COLO829 (cell line): ENCODE results near the gene MTSS2.
A peak's percentile ranks its signal among the peaks of the same experiment; 100 is the strongest.

ENCODE experiments used
- DNase-seq: peaks from one replicate; pipeline ENCODE4 v3.0.0; 2012; ENCODE audit warnings: low spot score

Gene MTSS2

DNA sequence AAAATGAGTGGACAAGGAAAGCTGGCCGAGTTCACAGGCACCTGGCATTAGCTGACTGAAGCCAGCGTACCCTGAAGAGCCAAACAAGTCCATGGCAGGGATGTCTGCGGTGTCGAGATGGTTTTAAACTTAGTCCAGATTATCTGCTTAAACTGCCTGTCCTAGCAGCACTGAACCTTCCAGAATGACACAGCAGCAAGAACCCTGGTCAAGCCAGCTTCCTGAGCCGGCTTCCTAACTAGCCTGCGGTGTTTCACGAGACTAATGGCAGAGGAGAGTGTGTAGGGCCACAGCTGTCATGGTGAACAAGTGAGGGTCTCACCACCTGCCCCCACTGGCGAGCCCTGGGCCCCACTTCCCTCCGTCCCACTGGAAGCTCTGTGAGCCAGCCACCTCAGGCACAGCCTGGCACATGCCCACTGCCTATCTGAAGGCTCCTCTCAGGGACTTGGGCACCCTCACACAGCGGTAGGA is 28.8 kb upstream of the MTSS2 start:
- DNase-seq, result no peak

DNA sequence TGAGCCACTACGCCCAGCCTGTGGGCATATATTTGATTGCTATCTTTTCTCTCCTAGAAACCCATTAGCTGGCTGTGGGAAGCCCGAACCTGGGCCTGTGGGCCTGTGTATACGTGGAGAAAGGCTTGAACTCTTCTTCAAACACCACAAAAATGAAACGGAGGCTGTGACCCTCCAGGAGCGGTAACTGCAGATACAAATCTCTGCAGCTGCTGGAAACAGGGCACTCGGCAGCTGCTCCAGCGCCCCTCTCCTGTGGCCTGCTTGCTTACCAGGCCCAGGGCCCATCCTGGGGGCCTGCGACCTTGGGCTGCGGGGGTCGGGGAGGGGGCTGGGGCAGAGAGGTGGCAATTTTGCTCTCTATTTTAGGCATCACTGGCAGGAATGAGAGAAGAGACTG is 28.0 kb upstream of the MTSS2 start:
- no peak for DNase-seq

DNA sequence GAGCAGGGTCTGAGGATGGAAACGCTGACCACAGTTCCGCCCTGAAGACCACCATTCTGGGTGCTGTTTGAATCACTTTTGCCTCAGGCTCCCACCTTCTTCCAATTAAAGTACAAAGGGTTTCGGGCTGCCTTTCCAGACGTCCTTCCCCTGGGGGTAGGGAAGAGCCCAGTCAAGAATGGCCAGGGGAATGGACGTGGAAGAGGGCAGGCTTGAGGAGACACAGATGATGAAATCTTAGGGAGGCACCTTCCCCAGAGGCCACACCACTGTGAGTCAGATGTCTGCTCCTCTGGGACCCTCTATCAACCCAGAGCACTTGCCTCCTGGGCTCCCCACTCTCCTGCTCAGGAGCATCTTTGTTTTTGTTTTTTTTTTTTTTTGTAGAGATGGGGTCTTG is 27.5 kb upstream of the MTSS2 start:
- no peak for DNase-seq

- DNase-seq, result no peak
Observed at GRCh38 chr16:70712942-70713341, 27.1 kb upstream of the MTSS2 start.

DNA sequence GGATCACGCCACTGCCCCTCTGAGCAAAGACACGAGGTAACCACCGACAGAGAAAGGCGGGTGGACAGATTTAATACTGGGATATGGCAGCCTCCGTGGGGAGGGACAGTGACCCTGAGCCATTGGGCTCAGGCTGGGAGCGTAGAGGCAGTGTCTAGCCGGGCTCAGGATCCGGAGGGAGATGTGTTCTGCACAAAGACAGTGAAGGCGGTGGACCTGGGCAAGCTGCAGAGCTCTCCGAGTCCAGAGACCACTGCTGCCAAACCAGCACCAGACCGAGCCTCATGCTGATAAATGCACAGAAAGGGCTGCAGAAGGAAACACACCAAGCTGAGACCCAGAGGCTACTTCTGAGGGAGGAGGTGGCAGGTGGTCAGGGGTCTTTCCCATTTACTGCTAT is 26.5 kb upstream of the MTSS2 start:
- DNase-seq, result no peak

DNA sequence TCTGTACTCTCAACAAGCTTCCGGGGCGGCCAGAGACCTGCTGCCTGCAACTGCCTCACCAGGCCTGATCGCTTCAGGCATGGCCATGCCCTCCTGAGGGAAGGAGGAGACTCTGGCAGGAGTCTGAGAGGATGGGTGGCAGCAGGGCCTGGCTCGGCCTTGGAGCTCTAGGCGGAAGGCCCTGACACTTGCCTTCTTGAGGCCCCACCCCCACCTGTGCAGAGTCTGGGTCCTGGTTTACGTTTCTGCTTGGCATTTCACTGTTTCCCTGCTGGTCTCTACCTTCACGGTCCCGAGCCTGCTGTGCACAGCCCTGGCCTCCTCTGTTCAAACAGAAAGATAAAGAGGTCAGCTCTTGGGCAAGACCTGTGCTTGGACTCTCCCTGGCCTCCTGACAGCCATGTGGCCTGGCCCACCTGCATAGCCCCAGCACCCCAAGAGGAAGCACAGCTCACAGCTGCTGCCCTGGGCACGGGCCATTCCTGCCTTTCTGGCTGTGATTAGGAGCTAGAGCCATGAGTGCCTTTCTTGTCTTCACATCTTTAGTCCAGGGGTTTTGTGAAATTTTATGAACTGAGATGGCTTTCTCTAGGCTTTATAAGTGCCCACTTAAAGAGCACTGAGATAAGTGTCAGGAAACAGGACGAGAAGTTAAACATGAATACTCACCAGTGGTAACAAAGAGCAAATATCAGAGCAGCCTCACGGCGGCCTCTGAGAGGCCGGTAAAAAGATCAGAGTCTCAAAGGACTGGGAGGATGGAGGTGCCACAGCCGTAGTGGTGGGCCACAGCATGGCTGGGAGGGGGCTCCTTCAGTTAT is 25.6 kb upstream of the MTSS2 start:
- no peak for DNase-seq

- DNase-seq, result no peak
Observed at GRCh38 chr16:70710422-70711210, 24.8 kb upstream of the MTSS2 start.

GRCh38 chr16:70709942-70710341 is 24.1 kb upstream of the MTSS2 start:
- no peak for DNase-seq

GRCh38 chr16:70709457-70709856 is 23.6 kb upstream of the MTSS2 start:
- no peak for DNase-seq

DNA sequence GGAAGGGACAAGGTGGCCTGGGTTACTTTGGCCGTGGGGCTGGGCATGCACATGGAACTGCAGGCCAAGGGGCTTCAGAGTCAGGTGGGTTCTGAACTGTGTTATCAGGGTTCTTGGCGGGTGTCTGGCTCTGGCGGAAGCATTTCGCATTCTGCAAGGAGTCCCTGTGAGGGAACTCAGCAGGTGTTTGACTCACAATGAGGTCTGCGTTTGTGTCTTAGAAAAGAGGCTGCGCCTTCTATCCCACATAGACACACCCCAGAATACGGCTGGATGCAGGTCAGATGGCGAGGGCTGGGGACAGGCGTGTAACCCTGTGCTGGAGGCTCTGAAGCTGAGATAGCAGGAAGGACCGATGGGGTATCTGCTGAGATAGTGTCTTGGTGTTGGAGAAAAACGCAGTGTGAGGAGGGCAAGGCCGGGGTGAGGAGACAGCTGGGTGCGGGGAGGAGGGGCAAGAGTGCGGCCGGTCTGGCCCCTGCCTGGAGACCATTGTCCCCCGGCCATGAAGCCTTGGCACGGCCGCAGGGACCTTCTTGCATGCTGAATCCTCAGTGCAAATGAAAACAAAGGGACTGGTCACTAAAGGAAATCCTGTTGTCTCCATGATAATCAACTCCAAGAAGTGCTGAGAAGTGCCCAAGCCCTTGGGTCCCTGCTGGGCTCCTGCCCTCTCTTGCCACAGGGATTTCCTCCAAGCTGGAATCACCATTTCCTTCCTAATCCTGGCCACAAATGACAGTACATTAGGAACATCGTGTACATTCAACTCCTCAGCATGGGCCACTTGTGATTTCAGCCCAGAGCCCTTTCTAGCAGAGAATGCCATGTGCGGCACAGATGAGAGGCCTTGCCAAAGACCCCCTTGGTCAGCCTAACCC is 22.8 kb upstream of the MTSS2 start:
- DNase-seq, result no peak

- DNase-seq, result peak; percentile 77
Observed at GRCh38 chr16:70706948-70707465, 21.2 kb upstream of the MTSS2 start.

GRCh38 chr16:70705056-70705455 is 19.2 kb upstream of the MTSS2 start:
- no peak for DNase-seq

- no peak for DNase-seq
Observed at GRCh38 chr16:70704586-70704985, 18.7 kb upstream of the MTSS2 start.

DNA sequence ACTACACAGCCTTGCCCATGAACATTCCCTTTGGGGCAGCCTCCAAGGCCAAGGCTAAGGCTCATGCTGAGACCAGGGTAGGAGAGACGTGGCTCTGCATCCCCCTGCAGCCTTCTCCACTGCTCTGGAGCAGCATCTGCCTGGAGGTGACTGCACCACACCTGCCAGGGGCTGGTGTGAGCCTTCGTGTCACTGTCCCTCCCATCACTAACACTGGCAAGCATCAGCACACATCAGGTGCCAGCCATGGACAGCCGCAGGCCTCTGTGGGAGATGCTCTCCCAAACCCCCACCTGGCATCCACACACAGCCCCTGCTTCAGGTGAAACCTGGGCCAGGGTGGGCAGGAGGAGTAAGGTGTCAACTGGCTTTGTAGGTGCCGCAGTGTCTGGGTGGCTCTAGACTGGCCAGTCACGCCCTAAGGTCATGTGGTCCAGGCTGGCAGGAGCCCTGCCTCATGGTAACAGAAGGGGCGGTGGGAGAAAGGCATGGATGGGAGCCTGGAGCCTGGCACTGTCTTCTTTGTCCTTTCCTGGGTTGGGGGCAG is 18.1 kb upstream of the MTSS2 start:
- no peak for DNase-seq

DNA sequence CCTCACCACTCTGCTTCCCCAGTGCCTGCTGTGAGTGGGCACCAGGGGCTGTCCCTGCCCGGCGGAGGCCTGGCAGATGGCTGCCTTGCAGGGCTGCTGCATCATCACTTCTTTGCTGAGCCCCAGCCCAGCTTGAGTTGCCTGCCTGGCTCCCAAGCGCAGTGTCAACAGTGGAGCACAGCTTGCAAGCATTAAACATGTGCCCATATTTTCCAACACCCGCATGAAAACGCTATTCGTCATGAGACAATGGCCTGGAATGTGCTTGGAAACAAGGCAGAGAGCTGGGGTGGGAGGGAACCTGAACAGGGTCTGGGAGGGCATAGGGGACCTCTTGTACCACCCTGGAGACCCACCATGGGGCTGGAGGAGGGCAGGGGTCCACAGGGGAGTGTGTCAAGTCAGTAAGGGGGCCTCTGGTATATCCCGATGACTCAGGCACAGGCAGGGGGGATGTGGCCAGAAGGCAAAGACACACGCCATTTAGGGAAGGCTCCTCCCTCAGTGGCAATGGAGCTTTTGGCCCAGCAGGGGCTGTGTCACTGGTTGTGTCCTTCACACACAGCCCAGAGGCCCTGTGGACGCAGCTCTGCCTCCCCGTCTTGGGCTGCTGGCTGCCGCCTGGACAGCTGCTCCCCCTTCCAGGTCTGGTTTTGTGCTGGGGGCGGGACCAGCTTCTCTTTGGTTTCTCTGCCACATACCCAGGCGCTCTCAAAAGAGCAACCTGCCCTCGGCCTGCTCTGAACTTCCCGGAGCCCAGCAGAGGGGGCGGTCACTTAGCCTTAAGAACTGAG is 17.4 kb upstream of the MTSS2 start:
- DNase-seq, result no peak

DNA sequence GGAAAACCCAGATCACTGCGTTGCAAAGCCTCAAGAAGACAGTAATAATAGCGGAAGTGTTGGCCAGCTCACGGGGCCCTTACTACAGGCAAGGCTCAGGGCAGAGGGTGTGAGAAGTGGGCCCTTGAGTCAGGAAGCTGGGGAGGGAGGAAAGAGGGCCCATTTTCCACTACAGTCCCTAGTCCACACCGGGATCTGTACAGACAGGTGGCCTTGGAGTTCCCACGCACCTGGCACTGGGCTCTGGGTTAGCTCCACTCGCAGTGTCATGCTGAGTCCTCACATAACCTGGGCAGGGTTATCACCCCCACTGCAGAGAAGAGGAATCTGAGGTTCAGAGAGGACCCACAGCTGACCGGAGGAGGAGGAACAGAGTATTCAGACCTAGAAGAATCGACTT is 16.8 kb upstream of the MTSS2 start:
- no peak for DNase-seq

DNA sequence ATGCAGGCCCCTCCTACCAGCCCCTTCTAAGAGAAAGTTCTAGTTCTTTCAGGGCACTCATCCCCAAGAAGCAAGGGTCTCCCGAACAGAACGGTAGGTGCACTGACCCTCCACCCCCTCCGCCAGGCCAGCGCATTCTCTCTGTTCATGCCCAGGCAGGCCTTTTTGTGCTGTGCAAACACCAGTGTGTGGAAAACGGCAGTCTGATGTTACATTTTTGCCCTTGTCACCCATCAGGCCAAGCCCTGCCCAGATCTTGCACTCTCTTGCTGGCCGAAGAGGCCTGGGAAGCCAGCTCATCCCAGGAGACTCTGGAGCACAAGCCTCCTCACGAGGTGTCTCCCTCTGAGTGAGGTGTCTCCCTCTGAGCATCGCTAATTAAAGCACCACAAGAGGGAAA is 16.1 kb upstream of the MTSS2 start:
- DNase-seq, result no peak

DNA sequence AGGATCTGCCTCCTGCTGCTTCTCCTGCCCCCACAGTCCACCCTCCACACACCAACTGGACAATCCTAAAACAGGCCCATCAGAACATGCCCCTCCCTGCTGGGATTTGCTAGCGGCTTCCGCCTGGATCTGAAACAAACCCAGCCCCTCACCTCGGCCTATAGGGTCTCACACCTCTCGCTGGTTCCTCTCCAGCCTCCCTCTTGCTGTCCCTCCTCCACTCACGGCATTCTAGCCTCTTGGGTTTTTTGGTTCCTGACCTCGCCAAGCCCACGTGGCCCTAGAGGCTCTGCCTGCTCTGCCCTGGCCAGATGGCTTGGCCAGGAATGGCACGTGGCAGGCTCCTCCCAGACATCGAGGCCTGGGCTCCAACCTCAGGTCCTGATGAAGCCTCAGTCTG is 15.7 kb upstream of the MTSS2 start:
- no peak for DNase-seq

DNA sequence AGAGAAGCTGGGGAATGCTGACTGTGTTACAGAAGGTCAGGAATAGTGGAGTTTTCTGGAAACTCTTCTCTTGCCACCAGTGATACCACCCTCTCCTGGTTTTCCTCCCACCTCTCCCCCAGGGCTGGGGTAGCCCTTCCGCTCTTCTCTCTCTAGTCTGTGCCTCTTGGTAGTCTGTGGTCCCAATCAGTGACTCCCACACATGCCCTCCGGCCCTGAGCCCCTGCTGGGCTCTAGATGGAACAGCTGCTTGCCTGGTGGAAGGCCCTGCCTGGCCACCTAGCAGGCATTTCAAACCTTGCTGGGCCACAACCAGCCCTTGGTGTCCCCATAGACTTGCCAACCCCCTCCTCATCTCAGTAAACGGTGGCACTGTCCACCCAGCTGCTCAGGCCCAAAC is 15.2 kb upstream of the MTSS2 start:
- no peak for DNase-seq

GRCh38 chr16:70700101-70701020 is 14.5 kb upstream of the MTSS2 start:
- no peak for DNase-seq
